ENCODE data around the gene KMT2B. TPM values are rescaled to one million over a fixed set of nuclear protein-coding genes. Genes with fewer than 3 reads are reported as not detected.

Gene KMT2B
- total and polyA plus RNA-seq, 9 of the 15 experiments (the other 6 are each of a cell fraction or from before 2014, with no cell fraction given), result 0.63 to 43.9 (median 8.1) TPM

DNA sequence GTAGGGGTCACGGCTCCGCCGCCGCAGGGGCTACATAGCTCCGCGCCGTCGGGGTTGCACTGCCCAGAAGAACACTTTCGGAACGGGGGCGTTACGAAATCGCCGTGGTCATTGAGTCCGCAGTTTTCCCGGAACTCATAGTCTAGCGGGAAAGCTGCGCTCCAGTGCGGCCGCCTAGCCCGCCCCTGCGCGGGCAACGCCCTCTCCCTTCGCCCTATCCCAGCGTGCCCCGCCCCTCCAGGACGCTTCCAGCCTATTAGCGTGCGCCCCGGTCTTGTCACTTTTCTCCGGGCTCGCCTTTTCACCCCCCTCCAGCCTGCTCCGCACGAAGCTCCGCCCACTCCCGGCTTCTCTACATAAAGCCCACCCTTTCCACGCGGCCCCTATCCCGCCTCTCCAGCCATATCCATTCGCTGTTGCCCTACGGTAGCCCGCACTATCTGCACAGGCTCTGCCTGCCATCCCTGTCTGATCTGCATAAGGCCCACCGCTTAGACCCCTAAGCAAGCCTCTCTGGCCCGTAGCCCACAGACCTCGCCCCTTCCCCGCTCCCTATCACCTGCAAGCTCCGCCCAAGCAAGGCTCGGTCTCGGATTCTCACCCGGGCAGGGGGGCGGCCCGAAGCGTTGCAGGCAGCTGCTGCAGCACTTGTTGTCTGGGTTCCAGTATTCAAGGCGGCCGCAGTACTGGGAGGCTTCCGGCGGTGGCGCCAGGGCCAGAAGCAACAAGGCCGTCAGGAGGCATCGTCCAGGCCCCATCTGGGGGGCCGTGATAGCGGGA is 22.8 kb downstream of the KMT2B start (continued):
- peak; percentile 92 for TF ChIP-seq HNRNPLL (IDR thresholded peaks at IDR 0.05; ENCODE audit: low read depth, low read length, poor library complexity, severe bottlenecking)
- no peak for TF ChIP-seq ZNF766 (CRISPR knock-in tag; conservative IDR thresholded peaks at IDR 0.05)
- TF ChIP-seq POLR2H (tag; IDR thresholded peaks at IDR 0.05; ENCODE audit: low read depth), result peak; percentile 18; the same call in 1 of the 2 replicates
- no peak for TF ChIP-seq CREBBP (IDR thresholded peaks at IDR 0.05; ENCODE audit: low read depth, low read length)
- TF ChIP-seq, protein P1, sequence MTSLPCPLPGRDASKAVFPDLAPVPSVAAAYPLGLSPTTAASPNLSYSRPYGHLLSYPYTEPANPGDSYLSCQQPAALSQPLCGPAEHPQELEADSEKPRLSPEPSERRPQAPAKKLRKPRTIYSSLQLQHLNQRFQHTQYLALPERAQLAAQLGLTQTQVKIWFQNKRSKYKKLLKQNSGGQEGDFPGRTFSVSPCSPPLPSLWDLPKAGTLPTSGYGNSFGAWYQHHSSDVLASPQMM (CRISPR knock-in tag; IDR thresholded peaks at IDR 0.05), result no peak
- TF ChIP-seq, protein P2, sequence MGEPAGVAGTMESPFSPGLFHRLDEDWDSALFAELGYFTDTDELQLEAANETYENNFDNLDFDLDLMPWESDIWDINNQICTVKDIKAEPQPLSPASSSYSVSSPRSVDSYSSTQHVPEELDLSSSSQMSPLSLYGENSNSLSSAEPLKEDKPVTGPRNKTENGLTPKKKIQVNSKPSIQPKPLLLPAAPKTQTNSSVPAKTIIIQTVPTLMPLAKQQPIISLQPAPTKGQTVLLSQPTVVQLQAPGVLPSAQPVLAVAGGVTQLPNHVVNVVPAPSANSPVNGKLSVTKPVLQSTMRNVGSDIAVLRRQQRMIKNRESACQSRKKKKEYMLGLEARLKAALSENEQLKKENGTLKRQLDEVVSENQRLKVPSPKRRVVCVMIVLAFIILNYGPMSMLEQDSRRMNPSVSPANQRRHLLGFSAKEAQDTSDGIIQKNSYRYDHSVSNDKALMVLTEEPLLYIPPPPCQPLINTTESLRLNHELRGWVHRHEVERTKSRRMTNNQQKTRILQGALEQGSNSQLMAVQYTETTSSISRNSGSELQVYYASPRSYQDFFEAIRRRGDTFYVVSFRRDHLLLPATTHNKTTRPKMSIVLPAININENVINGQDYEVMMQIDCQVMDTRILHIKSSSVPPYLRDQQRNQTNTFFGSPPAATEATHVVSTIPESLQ (CRISPR knock-in tag; IDR thresholded peaks at IDR 0.05), result no peak
- TF ChIP-seq GABPB2 (CRISPR knock-in tag; conservative IDR thresholded peaks at IDR 0.05), result no peak
- no peak for TF ChIP-seq NFE2L1 (tag; IDR thresholded peaks at IDR 0.05; ENCODE audit: borderline replicate concordance, low read depth)
- TF ChIP-seq NCOA1 (IDR thresholded peaks at IDR 0.05; ENCODE audit: low read depth), result peak; percentile 72; the same call in 1 of the 2 replicates
- TF ChIP-seq BRF1 (IDR thresholded peaks at IDR 0.05; ENCODE audit: borderline replicate concordance, extremely low read depth, insufficient read length), result no peak
- no peak for TF ChIP-seq MIER1 (IDR thresholded peaks at IDR 0.05; ENCODE audit: low read depth)
- TF ChIP-seq POLR3G (IDR thresholded peaks at IDR 0.05; ENCODE audit: extremely low read depth, insufficient read length, insufficient replicate concordance), result no peak
- no peak for TF ChIP-seq CSDE1 (IDR thresholded peaks at IDR 0.05)
- no peak for TF ChIP-seq POLR2AphosphoS2 (IDR thresholded peaks at IDR 0.05; ENCODE audit: low read length)
- no peak for TF ChIP-seq BCL6 (CRISPR knock-in tag; IDR thresholded peaks at IDR 0.05)
- TF ChIP-seq, protein P3, sequence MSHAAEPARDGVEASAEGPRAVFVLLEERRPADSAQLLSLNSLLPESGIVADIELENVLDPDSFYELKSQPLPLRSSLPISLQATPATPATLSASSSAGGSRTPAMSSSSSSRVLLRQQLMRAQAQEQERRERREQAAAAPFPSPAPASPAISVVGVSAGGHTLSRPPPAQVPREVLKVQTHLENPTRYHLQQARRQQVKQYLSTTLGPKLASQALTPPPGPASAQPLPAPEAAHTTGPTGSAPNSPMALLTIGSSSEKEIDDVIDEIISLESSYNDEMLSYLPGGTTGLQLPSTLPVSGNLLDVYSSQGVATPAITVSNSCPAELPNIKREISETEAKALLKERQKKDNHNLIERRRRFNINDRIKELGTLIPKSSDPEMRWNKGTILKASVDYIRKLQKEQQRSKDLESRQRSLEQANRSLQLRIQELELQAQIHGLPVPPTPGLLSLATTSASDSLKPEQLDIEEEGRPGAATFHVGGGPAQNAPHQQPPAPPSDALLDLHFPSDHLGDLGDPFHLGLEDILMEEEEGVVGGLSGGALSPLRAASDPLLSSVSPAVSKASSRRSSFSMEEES (CRISPR knock-in tag; IDR thresholded peaks at IDR 0.05), result no peak
- TF ChIP-seq SOX6 (IDR thresholded peaks at IDR 0.05), result peak; percentile 41; the same call in 1 of the 2 replicates
- TF ChIP-seq TAF15 (IDR thresholded peaks at IDR 0.05; ENCODE audit: low read depth, low read length), result no peak
- TF ChIP-seq DMBX1 (CRISPR knock-in tag; IDR thresholded peaks at IDR 0.05; ENCODE audit: borderline replicate concordance), result no peak
- no peak for TF ChIP-seq PTTG1 (tag; IDR thresholded peaks at IDR 0.05; ENCODE audit: low read depth)
- TF ChIP-seq, protein P4, sequence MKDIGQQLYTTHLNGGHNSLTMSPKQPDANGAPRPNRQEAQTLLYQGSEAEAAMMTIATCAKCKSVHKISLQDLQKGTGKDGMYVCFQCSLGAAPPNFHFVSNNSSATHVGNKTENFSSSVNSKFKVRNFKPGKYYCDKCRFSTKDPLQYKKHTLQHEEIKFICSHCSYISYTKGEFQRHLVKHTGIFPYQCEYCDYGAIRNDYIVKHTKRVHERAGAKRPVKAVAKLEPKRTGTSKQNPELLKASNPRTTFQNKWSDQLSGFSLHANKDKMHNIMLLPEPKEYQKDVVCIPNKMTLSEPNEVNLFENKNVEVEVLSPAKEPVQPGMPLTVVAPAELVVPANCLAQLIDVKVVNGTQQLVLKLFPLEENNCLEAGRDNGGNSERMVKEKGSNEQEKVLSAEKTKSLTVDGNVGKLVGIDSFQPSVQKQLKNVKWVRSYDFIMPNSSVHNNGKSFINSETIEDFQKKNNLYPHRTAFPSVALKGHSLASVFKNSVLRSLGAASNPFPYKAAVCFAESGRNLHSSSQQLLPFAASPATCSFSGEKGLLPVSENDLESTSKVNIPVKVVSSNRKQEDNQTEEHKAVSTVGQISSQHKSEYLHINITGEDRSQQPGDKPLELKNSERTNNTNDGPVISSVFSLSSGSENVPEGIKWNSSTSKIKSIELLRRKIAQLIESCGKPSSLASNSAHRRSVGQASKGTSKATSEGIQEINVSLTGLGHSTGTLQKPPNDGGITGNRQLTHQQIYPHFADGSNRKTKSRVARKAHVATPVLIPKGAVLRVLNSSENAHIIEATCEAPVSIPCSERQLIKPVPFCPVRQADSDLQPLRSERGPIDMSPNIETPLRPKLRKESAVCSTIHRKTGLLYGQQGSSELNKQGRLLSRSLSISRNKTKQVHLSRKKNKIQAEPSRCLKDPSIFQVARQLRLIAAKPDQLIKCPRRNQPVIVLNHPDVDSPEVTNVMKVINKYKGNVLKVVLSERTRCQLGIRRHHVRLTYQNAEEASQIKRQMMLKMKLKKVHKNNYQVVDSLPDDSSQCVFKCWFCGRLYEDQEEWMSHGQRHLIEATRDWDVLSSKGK (CRISPR knock-in tag; IDR thresholded peaks at IDR 0.05), result no peak

Data from K562 (cell line).